Kidney (tissue), 14 donors: Measurements from ENCODE around the gene OR5AU1. TPM values are rescaled to one million over a fixed set of nuclear protein-coding genes. Genes with fewer than 3 reads are reported as not detected.

Source experiments
- DNase-seq, 5 donors: peaks; one replicate each; pipeline ENCODE4 v3.0.0-alpha.2; 2013 to 2020
- FAIRE-seq: peaks from 2 replicates; lab custom pipeline; 2012; peaks lifted over from hg19 to GRCh38; lab: Jason Lieb, UNC
- H3K27ac ChIP-seq, 2 donors: one replicate each; pipeline ENCODE4 v1.7.0; 2013; ENCODE audit warnings: low read depth in 2 of 2, low read length in 2 of 2, inconsistent platforms in 1 of 2
- H3K27me3 ChIP-seq: one replicate; pipeline ENCODE4 v1.7.1; 2013; ENCODE audit warnings: low read length, inconsistent platforms; ENCODE audit not compliant: control insufficient read depth, insufficient read depth
- H3K36me3 ChIP-seq, 3 donors: one replicate each; pipeline versions ENCODE4 v1.7.0 to v1.7.1; 2013; ENCODE audit warnings: low read length in 3 of 3, control low read depth in 1 of 3, inconsistent platforms in 1 of 3; ENCODE audit not compliant: insufficient read depth in 3 of 3, control insufficient read depth in 2 of 3
- H3K4me1 ChIP-seq, 3 donors: one replicate each; pipeline versions ENCODE4 v1.7.0 to v1.7.1; 2013; ENCODE audit warnings: low read length in 3 of 3, inconsistent platforms in 1 of 3, low read depth in 1 of 3; ENCODE audit not compliant: control insufficient read depth in 2 of 3, insufficient read depth in 2 of 3
- H3K4me3 ChIP-seq, 3 donors: one replicate each; pipeline versions ENCODE4 v1.7.0 to v1.8.1; 2013; ENCODE audit warnings: low read length in 3 of 3, control low read depth in 1 of 3, inconsistent platforms in 1 of 3
- H3K9ac ChIP-seq, 3 donors: one replicate each; pipeline versions ENCODE4 v1.7.0 to v1.7.1; 2013; ENCODE audit warnings: low read length in 3 of 3, control low read depth in 1 of 3, inconsistent platforms in 1 of 3
- H3K9me3 ChIP-seq, 3 donors: one replicate each; pipeline versions ENCODE4 v1.7.0 to v1.7.1; 2013; ENCODE audit warnings: low read length in 3 of 3, control low read depth in 1 of 3, inconsistent platforms in 1 of 3; ENCODE audit not compliant: control insufficient read depth in 2 of 3, insufficient read depth in 1 of 3
- intact Hi-C: fragments of 100-400 bp; cut with DNase I; formaldehyde crosslinking; loops from one replicate; pipeline ENCODE4 v1.11.1; 2022
- polyA plus RNA-seq: library from polyadenylated mRNA; stranded (reverse); fragments of 350-450 nt; fragmentation: Illumina TruSeq; extraction: RNeasy Lipid Tissue Mini Kit (QIAGEN cat#74804); gene quantifications from one replicate; pipeline ENCODE4 v1.2.3, GENCODE V29; 2014; ENCODE audit warnings: low read depth, low replicate concordance; ENCODE audit not compliant: insufficient read depth
- total RNA-seq: library from RNA; stranded (reverse); fragmentation: NEBNext Ultra II Directional; extraction: Animal tissue kit (Norgen Biotek cat#: 25700); gene quantifications from one replicate; pipeline ENCODE4 v1.2.1, GENCODE V29; 2021
- TF ChIP-seq, protein P1 (sequence below): IDR thresholded peaks from 3 replicates; pipeline ENCODE4 v1.5.1; 2012; ENCODE audit warnings: mild to moderate bottlenecking, moderate library complexity, borderline replicate concordance; ENCODE audit not compliant: insufficient read depth; ENCODE audit errors: extremely low read depth
- donor health status: control.
- donor health status: control.
- donor health status: control.
- donor health status: control.
- donor health status: control.
- donor health status: DM: yes; HTN: yes; CAD: no.
- donor health status: Normal renal cell carcinoma (clear cell type).

The OR5AU1 gene
- total and polyA plus RNA-seq, 2 donors from 2014 or later = not detected

DNA sequence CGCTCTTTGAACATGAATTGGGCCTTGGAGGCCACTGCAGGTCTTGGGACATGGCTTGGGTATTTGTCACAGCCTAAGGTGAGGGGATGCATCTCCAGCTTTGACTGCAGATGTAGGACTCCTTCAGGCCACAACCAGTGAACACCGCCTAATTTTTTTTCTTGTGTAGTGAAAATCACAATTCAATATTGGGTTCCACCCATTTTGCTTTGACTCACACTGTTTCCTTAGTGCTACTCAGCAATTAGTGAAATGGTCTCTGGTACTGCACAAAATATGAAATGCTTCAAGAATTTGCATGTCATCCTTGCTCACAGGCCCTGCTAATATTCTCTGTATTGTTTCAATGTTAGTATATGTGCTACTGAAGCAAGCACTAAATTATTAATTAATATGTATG is 42.5 kb downstream of the OR5AU1 start:
- Histone ChIP-seq H3K27me3 (no peaks in the 10 kb centered on the region), H3K27ac (no peak overlapping the region), H3K36me3 (no peaks in the 10 kb centered on the region), H3K4me1 (no peaks in the 10 kb centered on the region), H3K4me3 (no peak overlapping the region), H3K9ac (no peak overlapping the region), H3K9me3 (no peaks in the 10 kb centered on the region)
- no peak for FAIRE-seq
- no peak for DNase-seq
- TF ChIP-seq, protein P1, sequence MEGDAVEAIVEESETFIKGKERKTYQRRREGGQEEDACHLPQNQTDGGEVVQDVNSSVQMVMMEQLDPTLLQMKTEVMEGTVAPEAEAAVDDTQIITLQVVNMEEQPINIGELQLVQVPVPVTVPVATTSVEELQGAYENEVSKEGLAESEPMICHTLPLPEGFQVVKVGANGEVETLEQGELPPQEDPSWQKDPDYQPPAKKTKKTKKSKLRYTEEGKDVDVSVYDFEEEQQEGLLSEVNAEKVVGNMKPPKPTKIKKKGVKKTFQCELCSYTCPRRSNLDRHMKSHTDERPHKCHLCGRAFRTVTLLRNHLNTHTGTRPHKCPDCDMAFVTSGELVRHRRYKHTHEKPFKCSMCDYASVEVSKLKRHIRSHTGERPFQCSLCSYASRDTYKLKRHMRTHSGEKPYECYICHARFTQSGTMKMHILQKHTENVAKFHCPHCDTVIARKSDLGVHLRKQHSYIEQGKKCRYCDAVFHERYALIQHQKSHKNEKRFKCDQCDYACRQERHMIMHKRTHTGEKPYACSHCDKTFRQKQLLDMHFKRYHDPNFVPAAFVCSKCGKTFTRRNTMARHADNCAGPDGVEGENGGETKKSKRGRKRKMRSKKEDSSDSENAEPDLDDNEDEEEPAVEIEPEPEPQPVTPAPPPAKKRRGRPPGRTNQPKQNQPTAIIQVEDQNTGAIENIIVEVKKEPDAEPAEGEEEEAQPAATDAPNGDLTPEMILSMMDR = no peak
- intact Hi-C loops = no loop called here

DNA sequence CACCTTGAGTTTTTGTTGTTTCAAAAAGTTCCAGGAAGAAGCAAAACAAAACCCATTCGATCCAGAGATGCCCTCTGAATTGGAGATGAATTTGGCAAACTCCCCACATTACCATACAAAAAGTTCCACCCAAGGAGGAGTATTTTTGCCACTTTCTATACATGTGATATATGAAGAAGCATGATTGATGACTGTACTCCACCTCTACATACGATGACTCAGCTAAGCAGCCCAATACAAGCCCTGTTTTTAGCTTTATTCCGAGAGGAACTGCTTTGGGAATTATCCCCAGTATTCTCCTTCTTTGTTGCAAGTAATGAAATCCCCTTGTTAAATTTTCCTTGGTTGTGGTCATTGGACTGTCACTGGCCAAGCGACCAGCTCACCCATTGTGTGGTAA is 43.6 kb downstream of the OR5AU1 start:
- Histone ChIP-seq H3K36me3 (no peaks in the 10 kb centered on the region), H3K4me1 (peaks cover 0 to 2% (median 0%) of the 10 kb centered on the region in 3 donors), H3K27ac (no peak overlapping the region), H3K27me3 (no peaks in the 10 kb centered on the region), H3K4me3 (no peak overlapping the region), H3K9ac (no peak overlapping the region), H3K9me3 (no peaks in the 10 kb centered on the region)
- FAIRE-seq = no peak
- DNase-seq = no peak
- intact Hi-C loops = no loop called here
- TF ChIP-seq, protein P1 = no peak

DNA sequence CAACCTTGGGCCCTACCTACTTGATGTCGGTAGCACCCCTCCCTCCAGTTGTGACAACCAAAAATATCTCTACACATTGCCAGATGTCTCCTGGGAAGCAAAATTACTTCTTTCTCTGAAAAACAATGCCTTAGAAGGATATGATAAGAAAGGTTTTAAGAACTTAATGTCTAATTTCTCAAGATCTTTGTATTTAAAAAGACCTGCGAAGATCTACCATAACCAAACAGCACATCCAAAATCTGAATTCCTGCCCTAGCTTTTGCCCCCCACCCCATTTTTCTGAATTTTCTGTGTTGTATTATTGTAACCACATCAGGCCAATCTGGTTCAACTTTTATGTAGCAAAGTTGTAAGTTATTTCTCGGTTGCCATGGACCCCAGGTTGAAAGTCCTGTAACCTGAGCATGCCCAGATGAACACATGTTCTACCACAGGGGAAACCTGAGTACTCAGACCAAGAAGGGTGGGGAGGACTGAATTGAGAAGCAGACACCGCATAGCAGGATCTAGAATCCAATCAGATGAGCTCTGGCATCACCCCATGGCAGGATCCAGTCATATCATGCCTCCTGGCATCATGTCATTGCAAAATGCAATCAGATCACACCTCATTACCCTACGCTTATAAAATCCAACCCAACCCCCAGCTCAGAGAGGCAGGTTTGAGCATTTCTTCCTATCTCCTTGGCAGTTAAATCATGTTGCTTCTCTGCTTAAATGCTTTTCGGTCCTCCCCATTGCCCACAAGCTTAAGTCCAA is 46.3 kb downstream of the OR5AU1 start:
- no peak overlapping the region for H3K9ac ChIP-seq
- DNase-seq (peak in 4 of 5 donors; percentile 68 to 91 (median 84)), FAIRE-seq (no peak)
- no peaks in the 10 kb centered on the region for H3K36me3 ChIP-seq
- no peaks in the 10 kb centered on the region for H3K9me3 ChIP-seq
- TF ChIP-seq, protein P1 = no peak
- intact Hi-C loops = no loop called here
- no peaks in the 10 kb centered on the region for H3K27me3 ChIP-seq
- H3K4me3 ChIP-seq = no peak overlapping the region
- peaks cover 6 to 22% (median 19%) of the 10 kb centered on the region in 3 donors for H3K4me1 ChIP-seq
- no peak overlapping the region for H3K27ac ChIP-seq

DNA sequence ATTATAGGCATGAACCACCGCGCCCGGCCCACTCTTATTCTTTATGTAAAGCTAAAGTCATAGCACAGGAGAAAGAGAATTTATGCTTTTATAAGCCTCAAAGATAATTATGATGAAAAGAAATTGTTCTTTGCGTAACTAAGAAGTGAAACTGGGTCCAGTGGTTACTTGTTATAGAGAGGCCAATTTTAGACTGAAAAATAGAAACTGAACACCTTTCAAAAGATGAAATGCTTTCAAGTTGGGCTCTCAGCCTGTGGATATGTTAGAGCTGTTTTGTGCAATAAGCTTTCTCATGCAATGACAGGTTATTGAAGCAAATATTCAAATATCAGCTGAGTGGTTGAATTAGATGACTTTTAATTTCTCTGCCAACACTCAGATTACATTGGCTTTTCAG is 47.1 kb downstream of the OR5AU1 start:
- Histone ChIP-seq H3K27ac (no peak overlapping the region), H3K9ac (no peak overlapping the region), H3K36me3 (no peaks in the 10 kb centered on the region), H3K4me1 (peaks cover 6 to 22% (median 22%) of the 10 kb centered on the region in 3 donors), H3K4me3 (no peak overlapping the region), H3K9me3 (no peaks in the 10 kb centered on the region), H3K27me3 (no peaks in the 10 kb centered on the region)
- DNase-seq (no peak), FAIRE-seq (no peak)
- intact Hi-C loops = no loop called here
- TF ChIP-seq, protein P1 = no peak
